Measurements from ENCODE around the gene FYCO1. TPM values are rescaled to one million over a fixed set of nuclear protein-coding genes. Genes with fewer than 3 reads are reported as not detected.
A peak's percentile ranks its signal among the peaks of the same experiment; 100 is the strongest.
"Not testable (repeated sequence)": the region's sequence is repeated elsewhere in the genome, so short reads cannot be mapped to it uniquely, and the experiment has no call there.

Gene FYCO1
- total RNA-seq, 6 donors from 2014 or later = 37.5 to 84.9 (median 45.3) TPM

- no peaks in the 10 kb centered on the region for H3K9me3 ChIP-seq
- ATAC-seq (ENCODE audit: low FRiP score in 2 of 2) (peak in 1 of 2 donors; percentile 86), DNase-seq (no peak)
- peak overlapping the region in 2 of 4 donors; percentile 19 to 57 for H3K27ac ChIP-seq
- peaks cover 7 to 13% (median 11%) of the 10 kb centered on the region in 4 donors for H3K4me1 ChIP-seq
- H3K27me3 ChIP-seq = no peaks in the 10 kb centered on the region
- H3K36me3 ChIP-seq = no peaks in the 10 kb centered on the region
- no peak overlapping the region for H3K4me3 ChIP-seq
- TF ChIP-seq POLR2A (IDR thresholded peaks at IDR 0.05) (no peak), POLR2AphosphoS5 (IDR thresholded peaks at IDR 0.05) (peak in 1 of 2 donors; percentile 42), EP300 (IDR thresholded peaks at IDR 0.05) (peak in 1 of 4 donors; percentile 26), CTCF (IDR thresholded peaks at IDR 0.05) (no peak)
- 51 to 54% methylated on average over 5 of the region's 5 CpGs for WGBS, 2 donors
Observed at GRCh38 chr3:46006238-46007032, 10.8 kb upstream of the FYCO1 start.

- H3K36me3 ChIP-seq; H3K4me3 ChIP-seq; DNase-seq; ATAC-seq (ENCODE audit: low FRiP score in 2 of 2); H3K9me3 ChIP-seq; H3K27ac ChIP-seq; H3K27me3 ChIP-seq: not testable (repeated sequence)
- H3K4me1 ChIP-seq = peaks cover 7 to 13% (median 11%) of the 10 kb centered on the region in 4 donors
Observed at GRCh38 chr3:46003706-46004105, 8.1 kb upstream of the FYCO1 start.

- Histone ChIP-seq H3K27ac (no peak overlapping the region), H3K4me1 (peaks cover 4 to 8% (median 6%) of the 10 kb centered on the region in 4 donors), H3K4me3 (no peak overlapping the region), H3K9me3 (no peaks in the 10 kb centered on the region), H3K36me3 (no peaks in the 10 kb centered on the region), H3K27me3 (no peaks in the 10 kb centered on the region)
- DNase-seq = no peak
- ATAC-seq (ENCODE audit: low FRiP score in 2 of 2) = no peak
- 89 to 91% methylated on average over 2 of the region's 2 CpGs for WGBS, 2 donors
- no peak for TF ChIP-seq CTCF (IDR thresholded peaks at IDR 0.05)
- TF ChIP-seq EP300 (IDR thresholded peaks at IDR 0.05) = no peak
- TF ChIP-seq POLR2AphosphoS5 (IDR thresholded peaks at IDR 0.05) = no peak
- TF ChIP-seq POLR2A (IDR thresholded peaks at IDR 0.05) = no peak
Observed at GRCh38 chr3:46001178-46001577, 5.6 kb upstream of the FYCO1 start.

- H3K27me3 ChIP-seq = no peaks in the 10 kb centered on the region
- DNase-seq = no peak
- H3K9me3 ChIP-seq = no peaks in the 10 kb centered on the region
- 77 to 80% methylated on average over 2 of the region's 2 CpGs for WGBS, 2 donors
- peaks cover 17 to 31% (median 25%) of the 10 kb centered on the region in 4 donors for H3K4me1 ChIP-seq
- H3K36me3 ChIP-seq = no peaks in the 10 kb centered on the region
- H3K4me3 ChIP-seq = no peak overlapping the region
- TF ChIP-seq POLR2AphosphoS5 (IDR thresholded peaks at IDR 0.05) (no peak), EP300 (IDR thresholded peaks at IDR 0.05) (no peak), CTCF (IDR thresholded peaks at IDR 0.05) (no peak), POLR2A (IDR thresholded peaks at IDR 0.05) (no peak)
- no peak for ATAC-seq (ENCODE audit: low FRiP score in 2 of 2)
- H3K27ac ChIP-seq = no peak overlapping the region
Observed at GRCh38 chr3:45997942-45998341, 2.3 kb upstream of the FYCO1 start.

- 91 to 98% methylated on average over 16 to 19 of the region's 19 CpGs for WGBS, 2 donors
- not testable (repeated sequence) for H3K27ac ChIP-seq; ATAC-seq (ENCODE audit: low FRiP score in 2 of 2); H3K9me3 ChIP-seq; H3K4me3 ChIP-seq; H3K27me3 ChIP-seq; H3K36me3 ChIP-seq
- peaks cover 21 to 35% (median 29%) of the 10 kb centered on the region in 4 donors for H3K4me1 ChIP-seq
- DNase-seq = peak in 1 of 2 donors; percentile 55
Observed at GRCh38 chr3:45997499-45997898, 1.9 kb upstream of the FYCO1 start.
